NCI-H2227 treated with DMSO at 0.1 percent for 48 hours (cell line): Measurements from ENCODE around the gene SNAP23.

Source experiments
- DNase-seq: peaks from one replicate; lab custom pipeline; 2025; lab: John Stamatoyannopoulos, UW

Gene SNAP23

DNA sequence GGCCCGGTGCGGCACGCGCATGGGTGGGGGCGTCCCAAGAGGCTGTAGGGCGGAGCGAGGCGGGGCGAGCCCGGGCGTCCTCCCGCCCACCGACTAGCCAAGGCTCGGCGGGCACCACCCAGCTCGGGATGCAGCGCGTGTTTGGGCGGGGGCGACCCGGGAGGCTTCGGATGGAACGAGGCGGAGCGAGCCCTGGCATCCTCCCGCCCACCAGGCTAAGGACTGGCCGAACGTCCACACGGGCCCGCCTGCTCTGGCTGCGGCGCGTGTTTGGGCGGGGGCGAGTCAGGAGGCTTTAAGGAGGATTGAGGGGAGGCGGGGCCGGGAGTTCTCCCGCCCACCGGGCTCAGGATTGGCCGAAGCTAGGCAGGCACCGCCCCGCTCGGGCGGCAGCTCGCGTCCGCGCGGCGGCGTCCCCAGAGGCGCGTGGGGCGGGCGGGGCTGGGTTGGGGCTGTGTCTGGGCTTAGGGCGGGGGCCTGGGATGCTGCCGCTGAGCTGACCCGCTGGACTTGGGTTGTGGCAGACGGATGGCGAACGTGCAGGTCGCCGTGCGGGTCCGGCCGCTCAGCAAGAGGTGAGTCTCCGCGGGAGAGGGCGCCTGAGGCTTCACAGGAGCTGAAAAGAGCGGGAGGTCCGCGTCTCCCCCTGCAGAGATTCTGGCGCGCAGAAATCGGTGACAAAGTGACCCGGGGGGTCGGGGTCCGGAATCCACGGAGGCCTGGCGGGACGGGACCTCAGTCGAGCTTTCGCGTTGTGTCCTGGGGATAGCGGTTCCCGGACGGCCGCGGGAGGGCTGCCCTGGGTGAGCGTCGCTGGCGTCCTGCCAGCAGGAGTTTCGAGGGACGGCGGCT is 80.0 kb downstream of the SNAP23 start, which contains the start of gene STARD9:
Gene STARD9, plus strand, starts transcription at position 419 of the 852 bp plus-strand sequence. Its CDS starts 110 bp downstream, at position 529.
- peak; percentile 94 for DNase-seq

DNA sequence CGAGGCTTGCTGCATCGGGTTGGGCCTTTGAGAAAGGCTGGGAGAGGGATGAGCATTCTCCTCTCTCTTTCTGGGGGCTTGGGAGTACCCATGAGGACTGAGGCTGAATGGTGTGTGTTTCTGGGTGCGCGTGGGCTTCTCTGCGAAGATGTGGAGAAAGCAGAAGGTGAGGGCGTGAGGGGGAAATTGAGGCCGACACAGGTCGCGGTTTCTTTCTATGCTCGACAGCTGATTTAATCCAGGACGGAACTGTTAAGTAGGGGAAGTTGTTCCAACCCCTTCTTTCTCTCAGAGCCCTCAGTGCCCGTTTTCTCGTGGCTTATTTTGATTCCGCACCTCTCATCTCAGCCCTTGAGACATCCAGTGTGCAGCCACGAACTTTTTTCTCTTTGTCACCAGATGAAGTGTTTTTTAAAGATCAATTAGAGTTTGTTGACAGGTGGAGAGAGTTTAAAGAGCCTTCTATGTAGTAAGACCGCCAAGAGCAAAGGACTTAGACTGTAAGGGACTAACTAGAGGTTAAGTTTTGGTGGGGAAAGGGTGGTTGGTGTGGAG is 80.7 kb downstream of the SNAP23 start:
- no peak for DNase-seq

DNA sequence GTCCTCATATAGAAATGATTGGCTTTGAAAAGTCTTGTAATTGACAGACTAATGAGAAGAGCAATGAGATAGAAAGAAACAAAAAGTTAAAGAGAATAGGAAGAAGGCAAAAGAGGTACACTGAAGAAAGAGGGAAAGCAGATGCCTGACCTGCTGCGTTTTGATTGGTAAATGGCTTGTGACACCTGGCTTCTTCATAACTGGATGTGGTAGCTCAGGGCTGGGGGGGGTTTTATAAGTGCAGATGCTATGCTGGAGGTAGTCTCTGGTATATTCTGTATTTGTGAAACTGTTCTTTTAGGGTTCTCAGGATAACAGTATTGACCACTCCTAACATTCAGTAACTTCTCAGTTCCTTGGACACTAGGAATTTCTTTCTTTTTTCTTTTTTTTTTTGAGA is 81.3 kb downstream of the SNAP23 start:
- DNase-seq = no peak

DNA sequence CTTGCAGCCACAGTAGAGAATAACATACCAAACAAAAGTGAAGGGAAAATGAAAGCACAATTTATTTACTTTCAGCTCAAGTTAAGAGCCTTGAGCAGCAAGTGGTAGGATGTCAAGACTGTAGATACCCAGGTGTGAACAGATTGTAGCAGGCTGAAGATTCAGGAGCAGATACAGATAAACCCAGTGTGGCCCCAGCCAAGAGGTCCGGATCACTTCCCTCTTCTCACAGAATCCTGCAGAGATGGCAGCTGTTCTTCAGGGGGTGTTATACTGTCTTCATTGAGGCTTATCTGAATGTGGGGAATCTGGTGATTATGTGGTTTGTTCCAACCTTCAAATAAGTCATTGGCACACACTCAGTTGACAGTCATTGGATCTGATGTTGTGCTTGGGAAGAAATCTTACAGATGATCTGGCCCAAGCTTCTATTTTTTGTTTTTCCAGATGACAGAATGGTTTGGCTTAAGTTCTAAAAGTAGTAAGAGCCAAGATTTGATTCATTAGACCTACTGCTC is 82.1 kb downstream of the SNAP23 start:
- DNase-seq = no peak

DNA sequence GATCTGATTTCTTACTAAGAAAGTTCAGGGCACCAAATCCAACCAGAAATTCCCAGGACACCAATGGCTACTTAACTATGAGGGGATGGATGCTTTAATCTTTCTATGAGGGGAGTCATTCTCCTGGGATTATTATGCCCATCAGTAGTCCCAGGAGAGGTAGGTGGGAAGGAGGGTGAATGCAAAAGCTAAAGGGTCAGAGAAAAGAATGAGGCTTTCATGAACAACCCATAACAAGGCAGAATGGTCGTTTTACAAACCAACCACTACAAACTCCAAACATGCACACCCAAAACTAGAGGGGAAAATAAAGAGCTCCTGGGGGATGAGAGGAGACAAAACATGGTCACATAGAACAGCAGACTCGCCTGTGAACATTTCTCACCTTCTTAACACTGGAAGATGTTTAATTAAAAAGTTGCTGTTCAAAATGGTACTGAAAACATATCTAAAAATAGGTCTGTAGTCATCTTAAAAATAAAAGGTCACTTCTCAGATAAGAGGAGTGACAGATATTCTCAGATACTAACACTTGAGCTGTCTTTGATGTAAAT is 83.6 kb downstream of the SNAP23 start:
- DNase-seq = no peak

DNA sequence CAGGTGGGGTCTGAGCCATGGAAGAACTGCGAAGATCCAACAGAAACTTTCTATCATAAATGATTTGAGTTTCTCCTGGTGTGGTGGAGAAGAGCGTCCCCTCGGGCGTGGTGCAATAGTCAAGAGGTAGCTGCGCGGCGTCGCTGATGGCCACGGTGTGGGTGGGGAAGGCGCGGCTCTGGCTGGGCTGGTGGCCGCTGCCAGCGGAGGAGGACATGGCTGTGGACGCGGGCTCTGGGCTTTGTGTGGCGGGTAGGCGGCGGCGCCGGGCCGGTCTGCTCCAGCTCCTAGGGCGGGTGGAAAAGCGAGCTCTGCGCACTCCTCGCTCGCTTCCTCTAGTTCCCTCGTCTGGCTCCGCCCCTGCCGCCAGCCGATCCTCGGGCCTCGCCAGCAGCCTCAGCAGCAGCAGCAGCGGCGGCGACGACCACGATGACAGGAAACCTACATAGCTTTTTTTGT is 85.9 kb downstream of the SNAP23 start:
- DNase-seq = peak; percentile 61
